IMR-90 (cell line): Measurements from ENCODE around the gene RALGAPA2. TPM values are rescaled to one million over a fixed set of nuclear protein-coding genes. Genes with fewer than 3 reads are reported as not detected.

Experiments used
- ATAC-seq: fragments of 200-7000 bp; cut with Tn5 transposase; 2 replicates; pipeline ENCODE4 v1.9.1; 2020; ENCODE audit warnings: low read depth, mild to moderate bottlenecking, moderate library complexity
- BruUV-seq: library from RNA; stranded (reverse); fragments of 400-500 nt; replicated peaks from 2 replicates; lab custom pipeline; 2021; lab: Mats Ljungman, UMichigan
- CTCF ChIA-PET: fragments of 300-600 bp; formaldehyde crosslinking; extraction: SDS; loops from one replicate; lab custom pipeline; 2021; ENCODE audit warnings: antibody characterized with exemption; lab: Yijun Ruan, JAX
- POLR2A ChIA-PET: fragments of 300-600 bp; sonication (Branson Sonifier 250); formaldehyde crosslinking; loops from one replicate; lab custom pipeline; 2022; ENCODE audit warnings: antibody characterized with exemption; ENCODE audit not compliant: unreplicated experiment; lab: Charles Lee
- DNase-seq: peaks from one replicate; pipeline ENCODE4 v3.0.0; 2013
- H2AFZ ChIP-seq: replicated peaks from 2 replicates; pipeline ENCODE3; 2013; ENCODE audit warnings: low read length, mild to moderate bottlenecking; ENCODE audit not compliant: poor library complexity
- H2AK5ac ChIP-seq: 2 replicates; pipeline ENCODE4 v1.6.1; 2013; ENCODE audit warnings: low read depth, low read length, inconsistent platforms
- H2AK9ac ChIP-seq: replicated peaks from 2 replicates; pipeline ENCODE3; 2013; ENCODE audit warnings: mild to moderate bottlenecking, low read depth, low read length, moderate library complexity; ENCODE audit not compliant: poor library complexity
- H2BK120ac ChIP-seq: 2 replicates; pipeline ENCODE4 v1.6.1; 2013; ENCODE audit warnings: low read depth, low read length, inconsistent platforms
- H2BK15ac ChIP-seq: 3 replicates; pipeline ENCODE4 v1.6.1; 2013; ENCODE audit warnings: low read depth, low read length, inconsistent platforms
- H2BK20ac ChIP-seq: 2 replicates; pipeline ENCODE4 v1.6.1; 2013; ENCODE audit warnings: low read depth, mild to moderate bottlenecking, inconsistent platforms, low read length, moderate library complexity
- H2BK5ac ChIP-seq: 2 replicates; pipeline ENCODE4 v1.6.1; 2013; ENCODE audit warnings: mild to moderate bottlenecking, low read depth, low read length, inconsistent platforms; ENCODE audit not compliant: poor library complexity, severe bottlenecking
- H3K14ac ChIP-seq: replicated peaks from 2 replicates; pipeline ENCODE4 v1.6.1; 2013; ENCODE audit warnings: low read depth, low read length, inconsistent platforms
- H3K18ac ChIP-seq: 2 replicates; pipeline ENCODE4 v1.6.1; 2013; ENCODE audit warnings: low read depth, low read length, control low read depth
- H3K23ac ChIP-seq: 2 replicates; pipeline ENCODE4 v1.6.1; 2013; ENCODE audit warnings: low read depth, low read length, inconsistent platforms
- H3K27ac ChIP-seq: 2 replicates; pipeline ENCODE4 v1.5.1; 2013; ENCODE audit warnings: mild to moderate bottlenecking, control low read depth, low read length; ENCODE audit not compliant: insufficient read depth
- H3K27me3 ChIP-seq: 2 replicates; pipeline ENCODE4 v1.6.1; 2013; ENCODE audit warnings: low read length; ENCODE audit not compliant: control insufficient read depth, insufficient read depth
- H3K36me3 ChIP-seq: 2 replicates; pipeline ENCODE4 v1.6.1; 2013; ENCODE audit warnings: low read length, mixed read lengths; ENCODE audit not compliant: control insufficient read depth, insufficient read depth
- H3K4ac ChIP-seq: 2 replicates; pipeline ENCODE4 v1.6.1; 2013; ENCODE audit warnings: low read depth, low read length, inconsistent platforms
- H3K4me1 ChIP-seq: 2 replicates; pipeline ENCODE4 v1.6.1; 2013; ENCODE audit warnings: low read length, mixed read lengths; ENCODE audit not compliant: control insufficient read depth, insufficient read depth
- H3K4me2 ChIP-seq: 2 replicates; pipeline ENCODE4 v1.6.1; 2013; ENCODE audit warnings: low read depth, mild to moderate bottlenecking, control low read depth, low read length, moderate library complexity
- H3K4me3 ChIP-seq: 2 replicates; pipeline ENCODE4 v1.5.1; 2013; ENCODE audit warnings: low read depth, mild to moderate bottlenecking, control low read depth, low read length, moderate library complexity; ENCODE audit not compliant: insufficient read depth
- H3K56ac ChIP-seq: 2 replicates; pipeline ENCODE4 v1.6.1; 2013; ENCODE audit warnings: low read length, inconsistent platforms; ENCODE audit not compliant: insufficient read depth; ENCODE audit errors: extremely low read depth
- H3K79me1 ChIP-seq, 2 experiments: 2 replicates each; pipeline ENCODE4 v1.6.1; 2013; ENCODE audit warnings: low read length in 2 of 2, inconsistent platforms in 1 of 2, low read depth in 1 of 2
- H3K9ac ChIP-seq: 2 replicates; pipeline ENCODE4 v1.6.1; 2013; ENCODE audit warnings: low read depth, low read length, control low read depth
- H3K9me1 ChIP-seq: 2 replicates; pipeline ENCODE4 v1.6.1; 2013; ENCODE audit warnings: low read length, inconsistent platforms; ENCODE audit not compliant: insufficient read depth
- H3K9me3 ChIP-seq: 2 replicates; pipeline ENCODE4 v1.6.1; 2013; ENCODE audit warnings: low read length; ENCODE audit not compliant: control insufficient read depth, insufficient read depth
- H4K20me1 ChIP-seq: 2 replicates; pipeline ENCODE4 v1.6.1; 2013; ENCODE audit warnings: low read length, inconsistent platforms; ENCODE audit not compliant: insufficient read depth
- H4K5ac ChIP-seq: 2 replicates; pipeline ENCODE4 v1.6.1; 2013; ENCODE audit warnings: mild to moderate bottlenecking, low read depth, low read length, control low read depth
- H4K8ac ChIP-seq, 2 experiments: 2 replicates each; pipeline ENCODE4 v1.6.1; 2013; ENCODE audit warnings: low read depth in 2 of 2, low read length in 2 of 2, control low read depth in 1 of 2, inconsistent platforms in 1 of 2
- H4K91ac ChIP-seq: 2 replicates; pipeline ENCODE4 v1.6.1; 2013; ENCODE audit warnings: low read depth, low read length, inconsistent platforms; ENCODE audit not compliant: insufficient read depth
- WGBS, 2 experiments: methylation state at CpG; one replicate each; pipeline versions ENCODE4 v1.1.5 to v1.1.7; 2013; ENCODE audit warnings: missing lambda C conversion rate in 2 of 2; ENCODE audit not compliant: insufficient read length in 1 of 2; ENCODE audit errors: extremely low coverage in 2 of 2; 5-methylcytosine and 5-hydroxymethylcytosine counted together
- dilution Hi-C: fragments of 300-500 bp; cut with HindIII; formaldehyde crosslinking; loops from one replicate; pipeline ENCODE4 v1.14.3; 2018; ENCODE audit warnings: low sequenced_read_pairs; ENCODE audit not compliant: unreplicated experiment
- in situ Hi-C: fragments of 300-500 bp; cut with MboI; formaldehyde crosslinking; loops from 3 replicates; pipeline ENCODE4 v1.14.3; 2019; ENCODE audit warnings: low sequenced_read_pairs, inconsistent platforms, mixed read lengths
- intact Hi-C: fragments of 100-400 bp; cut with micrococcal nuclease; formaldehyde crosslinking; loops from 2 replicates; pipeline ENCODE4 v1.10.0; 2022
- polyA plus RNA-seq, 3 experiments: library from polyadenylated mRNA; depleted of rRNA; stranded (reverse); fragments of >200 nt; gene quantifications; 2 replicates each; pipeline ENCODE4 v1.2.3, GENCODE V29; 2012; ENCODE audit warnings: low replicate concordance in 1 of 3
- total RNA-seq: library from RNA; depleted of rRNA; stranded (reverse); fragments of >200 nt; gene quantifications from 2 replicates; pipeline ENCODE4 v1.2.3, GENCODE V29; 2012
- TF ChIP-seq, protein P1 (sequence below): conservative IDR thresholded peaks from 2 replicates; pipeline ENCODE4 v1.5.1; 2012; ENCODE audit warnings: mild to moderate bottlenecking, low read depth, low read length, improper control_type of control experiment

RALGAPA2 gene
- total and polyA plus RNA-seq, 2 of the 4 experiments (the other 2 are of a cell fraction): 1.3 to 3.9 TPM

DNA sequence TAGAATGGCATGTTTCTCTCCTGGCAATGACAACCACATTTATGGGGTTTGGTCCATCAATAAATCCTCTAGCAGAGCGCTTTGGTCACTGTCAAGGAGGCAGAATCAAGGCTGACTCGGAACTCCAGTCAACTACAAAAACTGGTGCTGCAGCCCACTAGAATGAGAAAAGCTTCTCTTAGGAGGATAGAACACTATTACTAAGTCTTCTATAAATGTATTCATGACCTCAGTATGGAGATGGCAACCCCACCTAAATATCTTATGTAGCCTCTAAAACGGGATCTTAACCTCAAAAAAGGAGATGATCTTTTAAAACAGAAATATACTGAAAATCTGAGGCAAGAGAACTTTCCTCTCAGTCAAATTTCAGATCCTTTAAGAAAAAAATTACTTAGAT is 68.5 kb downstream of the RALGAPA2 start:
- Histone ChIP-seq H3K18ac (no peak overlapping the region), H3K27me3 (no peaks in the 10 kb centered on the region), H3K4ac (no peak overlapping the region), H4K91ac (no peak overlapping the region), H3K23ac (no peak overlapping the region), H3K4me2 (no peak overlapping the region), H4K8ac (no peak overlapping the region), H3K9me3 (no peaks in the 10 kb centered on the region), H2AK9ac (no peak overlapping the region), H2BK120ac (no peak overlapping the region), H3K36me3 (no peaks in the 10 kb centered on the region), H3K79me1 (no peaks in the 10 kb centered on the region), H3K27ac (no peak overlapping the region), H3K56ac (no peak overlapping the region), H2AFZ (no peak overlapping the region), H3K4me3 (no peak overlapping the region), H2BK20ac (no peak overlapping the region), H3K9me1 (no peaks in the 10 kb centered on the region), H4K5ac (no peak overlapping the region), H4K20me1 (no peaks in the 10 kb centered on the region), H3K14ac (no peak overlapping the region), H2AK5ac (no peak overlapping the region), H3K4me1 (no peaks in the 10 kb centered on the region), H2BK5ac (no peak overlapping the region), H2BK15ac (no peak overlapping the region), H3K9ac (no peak overlapping the region)
- in situ Hi-C loops (no loop called here), intact Hi-C loops (no loop called here), dilution Hi-C loops (no loop called here)
- CTCF ChIA-PET: no interaction called here
- no TSS peak for BruUV-seq
- ATAC-seq (no peak), DNase-seq (no peak)
- WGBS, 2 experiments: no CpG with 5 or more reads among the region's 3 CpGs
- POLR2A ChIA-PET: no interaction called here
- TF ChIP-seq, protein P1, sequence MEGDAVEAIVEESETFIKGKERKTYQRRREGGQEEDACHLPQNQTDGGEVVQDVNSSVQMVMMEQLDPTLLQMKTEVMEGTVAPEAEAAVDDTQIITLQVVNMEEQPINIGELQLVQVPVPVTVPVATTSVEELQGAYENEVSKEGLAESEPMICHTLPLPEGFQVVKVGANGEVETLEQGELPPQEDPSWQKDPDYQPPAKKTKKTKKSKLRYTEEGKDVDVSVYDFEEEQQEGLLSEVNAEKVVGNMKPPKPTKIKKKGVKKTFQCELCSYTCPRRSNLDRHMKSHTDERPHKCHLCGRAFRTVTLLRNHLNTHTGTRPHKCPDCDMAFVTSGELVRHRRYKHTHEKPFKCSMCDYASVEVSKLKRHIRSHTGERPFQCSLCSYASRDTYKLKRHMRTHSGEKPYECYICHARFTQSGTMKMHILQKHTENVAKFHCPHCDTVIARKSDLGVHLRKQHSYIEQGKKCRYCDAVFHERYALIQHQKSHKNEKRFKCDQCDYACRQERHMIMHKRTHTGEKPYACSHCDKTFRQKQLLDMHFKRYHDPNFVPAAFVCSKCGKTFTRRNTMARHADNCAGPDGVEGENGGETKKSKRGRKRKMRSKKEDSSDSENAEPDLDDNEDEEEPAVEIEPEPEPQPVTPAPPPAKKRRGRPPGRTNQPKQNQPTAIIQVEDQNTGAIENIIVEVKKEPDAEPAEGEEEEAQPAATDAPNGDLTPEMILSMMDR: no peak
